H1 (cell line): ENCODE measurements around the gene C5orf15. TPM values are rescaled to one million over a fixed set of nuclear protein-coding genes. Genes with fewer than 3 reads are reported as not detected.

Experiments
- polyA plus RNA-seq, 7 experiments: library from polyadenylated mRNA; depleted of rRNA in 3 of 7; stranded (reverse) in 5 of 7; unstranded in 2 of 7; fragments of >200 nt in 5 of 7; fragments of 200-250 nt in 2 of 7; gene quantifications; 1 replicate in 5 of 7; 2 replicates in 1 of 7; 4 replicates in 1 of 7; pipeline versions ENCODE4 v1.2.1 to v1.2.3, GENCODE V29; 2011 to 2013; ENCODE audit warnings: missing spikeins in 2 of 7, mixed read lengths in 2 of 7
- total RNA-seq: library from RNA; stranded (reverse); fragmentation: NEBNext Ultra II Directional; extraction: Animal tissue kit (Norgen Biotek cat#: 25700); gene quantifications from 2 replicates; pipeline ENCODE4 v1.2.1, GENCODE V29; 2021

Gene C5orf15
- total and polyA plus RNA-seq, 2 of the 8 experiments (the other 6 are each of a cell fraction or from before 2014, with no cell fraction given): 31.7 to 39.3 TPM

Other genes with a start within 250 kb of the C5orf15 start
- 285 and 301 TPM in 2 replicates for gene VDAC1, start 36.4 kb upstream of the C5orf15 start, total RNA-seq
- gene VDAC1, start 36.4 kb upstream of the C5orf15 start, polyA plus RNA-seq (2011; rRNA removed): 94.7 and 111 TPM in 2 replicates
- 6.8 and 8.5 TPM in 2 replicates for gene TCF7, start 146.1 kb upstream of the C5orf15 start, total RNA-seq
- 4.7 and 5.7 TPM in 2 replicates for gene TCF7, start 146.1 kb upstream of the C5orf15 start, polyA plus RNA-seq (2011; rRNA removed)
- 326 and 332 TPM in 2 replicates for gene SKP1, start 208.3 kb upstream of the C5orf15 start, total RNA-seq
- gene SKP1, start 208.3 kb upstream of the C5orf15 start, polyA plus RNA-seq (2011; rRNA removed): 86.4 and 163 TPM in 2 replicates